Keratinocyte (primary cell): ENCODE data around the gene SYCE3.

ENCODE experiments used
- CTCF ChIP-seq, 3 experiments: IDR thresholded peaks in 1 of 3; conservative IDR thresholded peaks in 1 of 3; optimal IDR thresholded peaks in 1 of 3; 2 replicates in 2 of 3; 3 replicates in 1 of 3; pipeline versions ENCODE3 to v1.5.1; 2011; ENCODE audit warnings: low read length in 3 of 3, mild to moderate bottlenecking in 3 of 3, moderate library complexity in 2 of 3, control low read depth in 1 of 3, inconsistent platforms in 1 of 3; ENCODE audit not compliant: insufficient read depth in 2 of 3; ENCODE audit errors: extremely low read depth in 1 of 3
- EZH2 ChIP-seq: IDR thresholded peaks from one replicate; pipeline ENCODE4 v1.6.1; 2012; ENCODE audit warnings: inconsistent platforms, mild to moderate bottlenecking, low read length, moderate library complexity

- TF ChIP-seq CTCF (optimal IDR thresholded peaks at IDR 0.05 in 1 of 3, IDR thresholded peaks at IDR 0.05 in 1 of 3, conservative IDR thresholded peaks at IDR 0.05 in 1 of 3; ENCODE audit: extremely low read depth in 1 of 3, insufficient read depth in 2 of 3, low read length in 3 of 3) (no peak), EZH2 (no peak)
Observed at GRCh38 chr22:50529416-50529896, 33.3 kb downstream of the SYCE3 start.
